ENCODE data around the gene LRRC61. TPM values are rescaled to one million over a fixed set of nuclear protein-coding genes. Genes with fewer than 3 reads are reported as not detected.
"Not testable (repeated sequence)": the region's sequence is repeated elsewhere in the genome, so short reads cannot be mapped to it uniquely, and the experiment has no call there.

The LRRC61 gene
- total RNA-seq, 4 donors from 2014 or later = 9.9 to 46.1 (median 37.9) TPM

DNA sequence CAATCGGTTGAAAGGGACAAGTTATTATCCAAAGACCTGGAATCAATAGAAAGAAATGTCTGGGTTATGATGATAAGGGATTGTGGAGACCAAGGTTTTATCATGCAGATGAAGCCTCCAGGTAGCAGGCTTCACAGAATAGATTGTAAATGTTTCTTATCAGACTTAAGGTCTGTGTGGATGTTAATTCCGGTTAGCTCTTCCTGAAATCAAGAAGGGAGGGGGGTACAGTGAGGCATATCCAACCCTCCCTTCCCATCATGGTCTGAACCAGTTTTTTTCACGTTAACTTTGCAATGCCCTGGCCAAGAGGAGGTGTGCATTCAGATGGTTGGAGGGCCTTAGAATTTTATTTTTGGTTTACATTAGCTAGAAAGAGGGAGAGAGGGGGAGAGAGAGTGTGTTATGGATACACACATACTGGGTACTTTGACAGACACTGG lies 9.8 kb upstream of the LRRC61 start:
- no peaks in the 10 kb centered on the region for H3K9me3 ChIP-seq
- WGBS, 2 donors = 85 to 87% methylated on average over 3 of the region's 3 CpGs
- H3K27ac ChIP-seq = no peak overlapping the region
- H3K36me3 ChIP-seq = no peaks in the 10 kb centered on the region
- H3K4me1 ChIP-seq = no peaks in the 10 kb centered on the region
- no peak overlapping the region for H3K4me3 ChIP-seq (replicated peaks in 1 of 3)
- intact Hi-C loops (cut with DNase I) = no loop called here
- H3K27me3 ChIP-seq = no peaks in the 10 kb centered on the region
- no peak for TF ChIP-seq POLR2A (IDR thresholded peaks at IDR 0.05)
- TF ChIP-seq, protein P1, sequence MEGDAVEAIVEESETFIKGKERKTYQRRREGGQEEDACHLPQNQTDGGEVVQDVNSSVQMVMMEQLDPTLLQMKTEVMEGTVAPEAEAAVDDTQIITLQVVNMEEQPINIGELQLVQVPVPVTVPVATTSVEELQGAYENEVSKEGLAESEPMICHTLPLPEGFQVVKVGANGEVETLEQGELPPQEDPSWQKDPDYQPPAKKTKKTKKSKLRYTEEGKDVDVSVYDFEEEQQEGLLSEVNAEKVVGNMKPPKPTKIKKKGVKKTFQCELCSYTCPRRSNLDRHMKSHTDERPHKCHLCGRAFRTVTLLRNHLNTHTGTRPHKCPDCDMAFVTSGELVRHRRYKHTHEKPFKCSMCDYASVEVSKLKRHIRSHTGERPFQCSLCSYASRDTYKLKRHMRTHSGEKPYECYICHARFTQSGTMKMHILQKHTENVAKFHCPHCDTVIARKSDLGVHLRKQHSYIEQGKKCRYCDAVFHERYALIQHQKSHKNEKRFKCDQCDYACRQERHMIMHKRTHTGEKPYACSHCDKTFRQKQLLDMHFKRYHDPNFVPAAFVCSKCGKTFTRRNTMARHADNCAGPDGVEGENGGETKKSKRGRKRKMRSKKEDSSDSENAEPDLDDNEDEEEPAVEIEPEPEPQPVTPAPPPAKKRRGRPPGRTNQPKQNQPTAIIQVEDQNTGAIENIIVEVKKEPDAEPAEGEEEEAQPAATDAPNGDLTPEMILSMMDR (IDR thresholded peaks at IDR 0.05) = no peak
- DNase-seq = no peak

DNA sequence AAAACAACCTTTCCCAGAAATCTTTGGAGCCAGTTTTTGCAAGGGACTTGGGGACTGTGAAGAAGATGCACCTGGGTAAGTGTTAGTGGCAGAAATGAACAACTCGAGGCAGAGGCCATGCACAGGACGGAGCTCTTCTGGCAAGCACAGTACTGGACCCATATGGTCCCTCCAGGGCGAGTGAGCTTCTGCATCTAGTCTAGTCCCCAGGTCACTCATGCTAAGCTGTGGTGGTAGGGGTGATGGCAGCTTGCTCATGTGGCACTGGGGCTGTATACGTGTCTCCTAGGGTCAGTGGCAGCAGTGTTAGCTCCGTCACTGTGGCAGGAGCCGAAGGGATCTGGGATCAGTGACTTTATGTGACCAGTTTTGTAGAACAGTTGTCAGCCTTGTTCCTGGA lies 9.3 kb upstream of the LRRC61 start:
- no peak for TF ChIP-seq POLR2A (IDR thresholded peaks at IDR 0.05)
- TF ChIP-seq, protein P1 (IDR thresholded peaks at IDR 0.05) = no peak
- 88 to 92% methylated on average over 3 to 6 of the region's 6 CpGs for WGBS, 2 donors
- Histone ChIP-seq H3K27ac (no peak overlapping the region), H3K4me1 (no peaks in the 10 kb centered on the region), H3K36me3 (no peaks in the 10 kb centered on the region), H3K9me3 (no peaks in the 10 kb centered on the region), H3K4me3 (replicated peaks in 1 of 3) (no peak overlapping the region), H3K27me3 (no peaks in the 10 kb centered on the region)
- intact Hi-C loops (cut with DNase I) = no loop called here
- DNase-seq = no peak

DNA sequence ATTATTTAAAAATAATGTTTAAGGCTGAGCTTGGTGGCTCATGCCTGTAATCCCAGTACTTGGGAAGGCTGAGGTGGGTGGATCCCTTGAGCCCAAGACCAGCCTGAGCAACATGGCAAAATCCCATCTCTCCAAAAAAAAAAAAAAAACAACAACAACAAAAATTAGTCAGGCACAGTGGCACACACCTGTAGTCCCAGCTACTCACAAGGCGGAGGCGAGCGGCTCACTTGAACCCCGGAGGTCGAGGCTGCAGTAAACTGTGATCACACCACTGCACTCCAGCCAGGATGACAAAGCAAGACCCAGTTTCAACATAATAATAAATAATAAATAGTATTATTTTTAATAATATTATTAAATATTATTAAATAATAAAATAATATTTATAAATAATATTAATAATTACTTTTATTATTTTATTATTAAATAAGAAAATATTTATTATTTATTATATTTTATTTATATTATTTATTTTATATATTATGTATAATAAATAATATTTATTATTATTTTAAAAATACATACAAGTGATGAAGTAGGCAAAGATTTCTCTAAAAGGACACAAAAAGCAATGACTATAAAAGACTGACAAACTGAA lies 8.4 kb upstream of the LRRC61 start:
- Histone ChIP-seq H3K27me3 (no peaks in the 10 kb centered on the region), H3K4me3 (replicated peaks in 1 of 3) (no peak overlapping the region), H3K9me3 (no peaks in the 10 kb centered on the region), H3K27ac (no peak overlapping the region), H3K4me1 (no peaks in the 10 kb centered on the region), H3K36me3 (no peaks in the 10 kb centered on the region)
- WGBS, 2 donors = 97 to 98% methylated on average over 5 of the region's 5 CpGs
- no peak for DNase-seq
- intact Hi-C loops (cut with DNase I) = no loop called here
- no peak for TF ChIP-seq POLR2A (IDR thresholded peaks at IDR 0.05)
- TF ChIP-seq, protein P1 (IDR thresholded peaks at IDR 0.05) = no peak

DNA sequence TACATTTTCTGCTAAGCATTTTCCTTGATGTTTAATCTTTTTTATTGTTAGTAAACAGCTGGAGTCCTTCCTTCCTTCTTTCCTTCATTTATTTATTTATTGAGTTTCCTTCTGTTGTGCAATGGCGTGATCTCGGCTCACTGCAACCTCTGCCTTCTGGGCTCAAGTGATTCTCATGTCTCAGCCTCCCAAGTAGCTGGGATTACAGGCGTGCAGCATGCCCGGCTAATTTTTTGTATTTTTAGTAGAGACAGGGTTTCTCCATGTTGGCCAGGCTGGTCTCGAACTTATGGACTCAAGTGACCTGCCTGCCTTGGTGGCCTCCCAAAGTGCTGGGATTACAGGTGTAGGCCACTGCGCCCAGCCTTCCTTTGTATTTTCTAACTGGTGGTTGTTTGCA lies 6.2 kb upstream of the LRRC61 start:
- intact Hi-C loops (cut with DNase I); H3K27ac ChIP-seq: not testable (repeated sequence)
- WGBS, 2 donors = 93 to 97% methylated on average over 6 of the region's 6 CpGs

DNA sequence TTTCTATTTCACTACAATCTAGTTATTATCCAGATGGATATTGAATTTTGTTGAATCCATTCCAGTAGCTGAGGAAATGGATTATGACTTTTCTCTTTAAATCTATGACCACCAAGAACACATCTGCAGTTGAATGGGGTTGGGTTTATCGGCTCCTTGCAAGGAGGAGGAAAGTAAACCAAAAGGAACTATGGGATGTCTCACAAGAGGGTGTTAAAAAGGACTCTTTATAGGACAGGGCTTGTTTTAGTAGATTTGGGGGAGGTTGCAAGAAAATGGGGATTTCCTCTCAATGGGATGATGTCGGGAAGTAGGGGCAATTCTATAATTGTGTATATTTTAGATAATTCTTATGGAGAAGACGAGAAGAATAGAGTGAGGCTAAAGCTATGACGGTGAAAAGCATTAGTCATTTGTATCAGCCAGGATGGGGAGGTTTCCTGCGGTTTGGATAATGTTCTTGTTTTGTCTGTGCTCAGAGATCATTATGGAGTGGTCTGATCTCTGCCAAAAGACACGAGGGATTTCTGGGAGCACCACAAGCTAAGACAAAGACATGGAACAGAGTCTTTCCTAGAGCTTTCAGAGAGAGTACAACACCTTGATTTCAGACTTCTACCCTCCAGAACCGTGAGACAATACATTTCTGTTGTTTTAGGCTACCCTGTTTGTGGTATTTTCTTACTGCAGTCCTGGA lies 5.3 kb upstream of the LRRC61 start:
- Histone ChIP-seq H3K9me3 (no peaks in the 10 kb centered on the region), H3K27ac (no peak overlapping the region), H3K4me3 (replicated peaks in 1 of 3) (no peak overlapping the region), H3K36me3 (no peaks in the 10 kb centered on the region), H3K27me3 (no peaks in the 10 kb centered on the region), H3K4me1 (peaks cover 5 to 9% of the 10 kb centered on the region in 2 donors)
- intact Hi-C loops (cut with DNase I) = no loop called here
- no peak for TF ChIP-seq POLR2A (IDR thresholded peaks at IDR 0.05)
- TF ChIP-seq, protein P1 (IDR thresholded peaks at IDR 0.05) = no peak
- no peak for DNase-seq
- 66 to 70% methylated on average over 7 of the region's 7 CpGs for WGBS, 2 donors

More for the DNA sequence above, 6.2 kb upstream of the LRRC61 start:
- not testable (repeated sequence) for H3K36me3 ChIP-seq; H3K4me1 ChIP-seq; DNase-seq; H3K9me3 ChIP-seq; H3K27me3 ChIP-seq; H3K4me3 ChIP-seq (replicated peaks in 1 of 3)

All from thyroid gland (tissue), 4 donors.